AG08395 (cell line): Measurements from ENCODE around the gene AHI1.
A peak's percentile ranks its signal among the peaks of the same experiment; 100 is the strongest.
"Not testable (repeated sequence)": the region's sequence is repeated elsewhere in the genome, so short reads cannot be mapped to it uniquely, and the experiment has no call there.

Experiments used
- DNase-seq: peaks from one replicate; pipeline ENCODE4 v3.0.0; 2012; ENCODE audit warnings: mixed read lengths, low spot score

The AHI1 gene

DNA sequence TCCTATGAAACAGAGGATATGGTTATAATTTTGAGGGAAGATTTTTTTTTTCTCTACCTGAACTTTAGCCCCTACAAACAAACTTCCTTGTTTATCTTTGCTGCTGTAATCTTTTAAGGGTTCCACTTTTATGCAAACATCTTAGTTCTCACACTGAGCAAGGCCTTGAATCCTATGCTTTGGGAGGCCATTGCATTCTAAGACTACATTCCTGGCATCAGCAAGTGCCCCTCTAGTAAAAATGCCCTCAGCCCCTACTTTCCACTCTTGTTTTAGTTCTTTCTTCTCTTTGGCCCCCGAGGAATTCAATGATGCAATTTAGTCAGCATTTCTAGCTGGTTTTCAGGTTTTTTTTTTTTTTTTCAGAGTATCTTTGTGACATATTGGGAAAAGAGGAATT lies 8.1 kb upstream of the AHI1 start:
- no peak for DNase-seq

DNA sequence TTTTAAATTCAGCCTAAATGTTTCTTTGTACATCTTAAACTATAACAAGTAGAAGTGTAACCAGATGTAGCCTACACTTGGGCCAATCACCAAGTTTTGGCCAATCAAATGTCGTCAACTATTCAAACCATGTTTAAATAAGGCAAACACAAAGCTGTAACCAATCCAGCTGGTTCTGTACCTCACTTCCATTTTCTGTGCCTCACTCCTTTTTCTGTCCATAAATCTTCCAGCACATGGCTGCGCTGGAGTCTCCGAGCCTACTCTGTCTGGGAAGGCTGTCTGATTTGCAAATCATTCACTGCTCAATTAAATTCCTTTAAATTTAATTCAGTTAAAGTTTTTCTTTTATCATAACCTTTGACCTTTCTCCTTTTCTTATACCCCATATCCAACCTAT lies 7.7 kb upstream of the AHI1 start:
- no peak for DNase-seq

DNA sequence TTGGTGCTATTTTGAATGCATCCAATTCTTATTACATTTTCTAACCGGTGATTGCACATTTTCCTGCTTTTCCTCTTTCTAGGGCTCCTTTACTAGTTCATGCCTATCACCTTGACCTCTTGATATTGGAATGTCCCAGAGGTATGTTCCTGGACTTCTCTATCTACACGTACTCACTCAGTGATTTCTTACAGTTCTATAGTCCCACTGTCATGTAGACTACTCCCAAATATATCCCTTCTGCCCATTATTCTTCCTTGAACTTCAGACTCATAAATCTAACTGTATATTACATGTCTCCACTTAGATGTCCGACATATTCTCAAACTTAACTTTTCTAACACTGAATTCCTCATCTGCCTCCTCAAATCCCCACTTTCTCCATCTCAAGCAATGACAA lies 7.2 kb upstream of the AHI1 start:
- no peak for DNase-seq

DNA sequence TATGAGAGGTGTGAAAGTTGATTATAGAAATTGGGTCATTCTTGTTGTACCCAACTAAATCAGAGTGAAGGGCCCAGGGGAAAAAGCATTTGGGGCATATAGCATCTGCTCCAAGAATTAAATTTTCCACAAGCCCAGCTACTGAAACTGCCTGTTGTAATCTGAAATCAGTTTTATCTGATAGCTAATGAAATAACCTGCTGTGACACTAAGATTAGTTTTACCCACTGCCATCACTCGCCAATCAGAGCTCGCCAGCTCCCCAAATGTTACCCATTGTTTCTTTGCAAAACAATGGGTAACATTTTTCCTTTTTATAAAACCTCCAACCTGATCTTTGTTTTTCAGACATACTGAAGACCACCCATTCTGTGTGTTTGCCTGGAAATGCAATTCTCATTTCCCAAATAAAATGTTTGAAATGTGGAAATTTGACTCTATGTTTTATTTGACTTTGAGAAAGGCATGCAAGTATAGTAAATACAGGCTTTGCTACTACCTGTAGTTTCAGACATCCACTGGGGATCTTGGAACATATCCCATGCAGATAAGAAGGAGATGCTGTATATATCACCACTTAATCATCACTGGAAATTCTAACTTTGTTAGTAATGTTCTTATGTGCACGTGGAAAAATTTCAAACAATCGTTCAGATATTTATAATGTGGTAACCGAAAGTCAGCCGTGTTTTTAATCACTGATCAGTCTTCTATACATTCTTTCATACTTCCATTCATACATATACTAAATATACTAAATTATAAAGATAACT lies 6.3 kb upstream of the AHI1 start:
- DNase-seq, result no peak

DNA sequence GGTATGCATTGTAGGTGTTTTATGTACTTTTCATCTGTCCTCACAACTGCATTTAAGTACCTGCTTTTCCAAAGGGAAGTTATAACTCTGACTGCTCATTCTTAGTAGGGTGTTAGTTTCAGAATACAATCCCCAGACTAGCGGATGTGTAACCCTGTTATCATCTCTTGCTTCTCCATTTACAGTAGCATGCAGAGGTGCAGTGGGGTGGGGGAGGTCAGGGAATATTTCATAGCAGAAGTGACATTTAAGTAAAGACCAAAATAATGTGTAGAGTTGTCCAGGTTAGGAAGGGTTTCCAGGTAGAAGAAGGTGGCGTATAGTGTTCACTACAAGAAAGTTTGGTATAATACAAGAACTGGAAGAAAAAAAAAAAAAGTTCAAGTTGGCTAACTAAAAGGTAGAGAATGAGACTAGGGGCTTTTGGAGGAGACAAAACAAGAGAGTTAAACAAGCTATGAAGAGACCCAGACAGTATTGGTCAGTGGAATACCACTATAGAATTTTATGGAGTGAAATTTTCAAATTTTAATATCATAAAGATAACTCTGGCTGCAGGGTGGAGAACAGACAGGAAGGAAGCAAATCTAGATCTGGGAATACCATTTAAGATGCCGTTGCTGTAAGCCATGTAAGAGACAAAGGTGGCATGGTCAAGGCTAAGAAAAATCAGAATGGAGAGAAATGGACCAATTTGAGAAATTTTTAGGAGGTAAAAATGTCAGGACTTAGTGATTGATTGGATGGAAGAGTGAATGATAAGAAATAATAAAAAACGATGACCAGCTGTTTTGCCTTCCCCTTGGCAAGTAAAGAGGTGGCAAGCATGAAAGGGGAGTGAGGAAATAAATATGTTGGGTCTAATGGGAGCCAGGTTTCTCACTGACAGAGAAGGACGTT lies 2.2 kb upstream of the AHI1 start:
- no peak for DNase-seq

- DNase-seq, result peak; percentile 78
Measured at GRCh38 chr6:135498185-135498841, 773 bp upstream of the AHI1 start.

DNA sequence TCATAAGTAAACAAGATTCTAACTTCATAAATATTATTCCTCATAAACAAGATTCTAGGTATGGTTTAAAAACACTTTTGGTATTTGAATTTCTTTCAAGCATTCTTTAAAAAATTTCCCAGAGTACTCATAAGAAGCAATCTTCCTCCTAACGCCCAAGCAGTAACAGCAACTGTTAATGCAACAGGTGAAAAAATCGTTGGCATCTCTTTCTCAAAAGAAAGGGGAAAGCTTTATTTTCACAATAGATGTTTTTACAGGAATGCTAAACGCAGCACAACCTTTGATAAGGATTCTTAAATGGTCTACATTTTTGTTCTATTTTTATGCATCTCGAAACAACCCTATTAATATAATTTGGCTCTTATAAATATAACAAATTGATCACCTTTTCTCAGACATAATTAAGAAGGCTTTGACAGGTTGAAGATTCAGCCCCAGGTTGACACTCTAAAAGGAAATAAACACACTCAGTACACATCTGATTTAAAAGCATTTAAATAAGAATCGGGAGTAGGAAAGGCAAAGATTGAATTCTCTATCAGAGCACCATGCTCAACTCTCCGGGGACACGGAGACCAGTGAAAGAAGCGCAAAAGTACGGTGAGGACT lies 634 bp downstream of the AHI1 start:
- no peak for DNase-seq

DNA sequence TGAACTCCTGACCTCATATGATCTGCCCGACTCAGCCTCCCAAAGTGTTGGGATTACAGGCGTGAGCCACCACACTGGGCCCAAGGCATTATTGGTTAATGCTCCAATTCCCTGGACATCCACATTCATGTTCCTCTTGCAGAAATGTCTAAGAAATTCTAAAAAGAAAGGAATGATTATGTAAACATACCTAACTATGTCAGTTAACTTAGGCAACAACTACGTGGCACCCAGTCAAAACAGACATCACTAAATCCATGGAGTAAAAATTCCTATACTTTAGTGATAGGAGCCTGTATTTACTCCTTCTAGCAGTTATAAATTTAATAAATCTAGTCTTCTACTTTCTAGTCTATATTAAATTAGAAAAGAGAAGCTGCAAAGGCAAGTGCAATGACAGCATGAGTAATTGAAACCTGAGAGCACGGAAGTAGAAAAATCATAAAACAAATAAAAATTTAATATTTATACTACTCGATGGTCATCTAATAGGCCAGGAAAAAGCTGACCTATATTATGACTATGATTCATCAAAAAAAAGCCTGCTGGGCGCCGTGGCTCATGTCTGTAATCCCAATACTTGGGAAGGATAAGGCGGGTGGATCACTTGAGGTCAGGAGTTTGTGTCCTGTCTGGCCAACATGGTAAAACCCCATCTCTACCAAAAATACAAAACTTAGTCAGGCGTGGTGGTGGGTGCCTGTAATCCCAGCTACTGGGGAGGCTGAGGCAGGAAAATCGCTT lies 4.2 kb downstream of the AHI1 start:
- no peak for DNase-seq

- no peak for DNase-seq
Measured at GRCh38 chr6:135490381-135490780, 7.2 kb downstream of the AHI1 start.

- peak; percentile 59 for DNase-seq
Measured at GRCh38 chr6:135488023-135488422, 9.5 kb downstream of the AHI1 start.

- DNase-seq, result not testable (repeated sequence)
Measured at GRCh38 chr6:135483903-135484302, 13.6 kb downstream of the AHI1 start.

DNA sequence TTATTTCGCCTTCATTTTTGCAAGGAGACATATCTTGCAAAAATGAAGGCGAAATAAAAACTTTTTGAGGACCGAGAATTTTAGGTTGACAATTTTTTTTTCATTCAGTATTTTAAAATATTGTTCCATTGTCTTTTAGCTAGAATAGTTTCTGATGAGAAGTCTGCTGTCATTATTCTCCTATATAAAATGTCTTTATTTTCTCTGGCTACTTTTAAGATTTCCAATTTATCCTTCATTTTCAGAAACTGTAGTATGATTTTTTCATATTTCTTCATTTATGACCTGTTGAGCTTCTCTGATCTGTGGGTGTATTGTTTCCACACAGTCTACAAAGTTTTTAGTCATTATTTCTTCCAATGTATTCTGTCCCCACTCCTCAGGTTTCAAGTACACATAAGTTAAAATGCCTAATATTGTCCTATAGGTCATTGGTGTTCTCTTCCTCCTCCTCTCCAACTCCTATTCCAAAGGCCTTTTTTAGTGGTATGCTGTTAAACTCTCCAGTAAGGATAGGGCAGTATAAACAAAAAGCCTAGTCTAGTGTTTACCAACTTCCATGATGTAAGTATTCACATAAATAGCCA lies 15.7 kb downstream of the AHI1 start:
- DNase-seq, result no peak

DNA sequence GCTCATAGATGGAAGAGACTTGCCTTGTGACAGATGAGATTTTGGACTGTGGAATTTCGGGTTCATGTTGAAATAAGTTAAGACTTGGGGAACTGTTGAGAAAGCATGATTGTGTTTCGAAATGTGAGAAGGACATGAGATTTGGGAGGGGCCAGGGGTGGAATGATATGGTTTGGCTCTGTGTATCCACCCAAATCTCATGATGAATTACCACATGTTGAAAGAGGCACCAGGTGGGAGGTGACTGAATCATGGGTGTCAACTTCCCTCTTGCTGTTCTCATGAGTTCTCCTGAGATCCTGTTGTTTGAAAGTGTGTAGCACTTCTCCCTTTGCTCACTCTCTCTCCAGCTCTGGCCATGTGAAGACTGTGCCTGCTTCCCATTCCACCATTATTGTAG lies 17.9 kb downstream of the AHI1 start:
- DNase-seq, result no peak

DNA sequence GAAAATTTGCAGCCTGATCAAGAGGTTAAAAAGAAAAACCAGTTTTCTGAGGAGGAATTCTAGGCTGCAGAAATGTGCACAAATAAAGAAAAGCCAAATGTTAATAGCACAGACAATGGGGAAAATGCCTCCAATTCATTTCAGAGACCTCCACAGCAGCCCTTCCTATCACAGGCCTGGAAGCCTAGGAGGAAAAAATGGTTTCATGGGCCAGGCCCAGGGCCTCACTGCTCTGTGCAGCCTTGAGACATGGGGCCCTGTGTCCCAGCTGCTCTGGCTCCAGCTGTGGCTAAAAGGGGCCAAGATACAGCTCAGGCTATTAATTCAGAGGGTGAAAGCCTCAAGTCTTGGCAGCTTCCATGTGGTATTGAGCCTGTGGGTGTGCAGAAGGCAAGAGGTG lies 18.9 kb downstream of the AHI1 start:
- no peak for DNase-seq

DNA sequence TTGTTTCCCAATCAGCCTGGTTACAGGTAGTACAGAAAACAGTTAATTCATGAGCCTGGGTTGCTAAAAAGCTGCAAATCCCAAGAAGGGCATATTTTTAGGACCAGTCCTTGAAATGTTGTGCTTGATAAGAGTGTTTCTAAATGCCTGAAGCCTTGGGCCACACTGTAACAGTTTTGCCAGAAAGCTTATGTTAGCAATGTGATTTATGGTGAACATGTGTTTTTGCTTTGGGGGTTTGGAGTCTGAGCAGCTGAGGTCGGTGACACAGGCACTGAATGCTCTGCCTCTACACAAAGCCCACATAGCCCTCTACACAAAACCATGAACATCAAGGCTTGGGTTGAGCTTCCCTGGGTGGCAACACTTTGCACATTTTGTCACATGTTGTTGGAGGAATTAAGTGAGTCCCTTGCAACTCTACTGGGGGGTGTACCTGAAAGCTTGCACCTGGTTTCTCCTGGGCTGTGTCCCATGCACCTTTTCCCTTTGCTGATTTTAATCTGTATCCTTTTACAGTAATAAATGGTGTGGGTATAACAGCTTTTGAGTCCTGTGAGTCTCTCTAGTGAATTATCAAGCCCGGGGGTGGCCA lies 22.2 kb downstream of the AHI1 start:
- peak; percentile 72 for DNase-seq

DNA sequence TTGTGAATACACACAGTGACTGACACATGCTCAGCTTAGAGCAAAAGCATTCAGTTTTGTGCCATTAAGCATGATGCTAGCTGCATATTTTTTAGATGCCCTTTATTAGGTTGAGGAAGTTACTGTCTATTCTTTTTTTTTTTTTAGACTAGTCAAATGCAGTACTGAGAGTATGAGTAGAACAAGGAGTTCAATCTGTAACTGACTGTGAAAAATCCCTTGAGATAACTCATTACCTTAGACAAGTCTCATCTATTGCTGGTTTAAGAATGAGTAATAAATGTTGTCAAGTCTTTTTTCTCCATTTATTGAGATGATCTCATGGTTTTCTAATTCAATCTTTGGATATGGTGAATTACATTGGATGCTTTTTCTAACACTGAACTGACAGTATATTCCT lies 23.2 kb downstream of the AHI1 start:
- no peak for DNase-seq

DNA sequence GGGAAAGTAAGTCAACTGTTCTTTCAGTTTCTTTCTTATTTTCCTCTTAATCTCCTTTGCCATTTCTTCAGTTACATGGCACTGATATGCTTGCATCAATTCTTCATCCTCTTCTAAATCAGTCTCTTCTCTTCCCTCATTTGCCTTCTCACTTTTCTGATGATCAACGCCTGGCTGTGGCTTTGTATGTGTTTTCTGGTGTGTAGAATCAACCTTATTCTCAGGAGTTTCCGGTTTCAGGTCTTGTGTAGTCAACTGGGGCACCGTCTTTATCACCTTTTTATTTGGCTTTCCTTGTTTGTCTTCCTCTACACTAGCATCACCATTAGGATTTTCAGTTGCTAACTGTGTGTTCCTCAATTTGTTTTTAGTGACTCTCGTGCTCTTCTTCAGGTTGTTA lies 31.6 kb downstream of the AHI1 start:
- no peak for DNase-seq

DNA sequence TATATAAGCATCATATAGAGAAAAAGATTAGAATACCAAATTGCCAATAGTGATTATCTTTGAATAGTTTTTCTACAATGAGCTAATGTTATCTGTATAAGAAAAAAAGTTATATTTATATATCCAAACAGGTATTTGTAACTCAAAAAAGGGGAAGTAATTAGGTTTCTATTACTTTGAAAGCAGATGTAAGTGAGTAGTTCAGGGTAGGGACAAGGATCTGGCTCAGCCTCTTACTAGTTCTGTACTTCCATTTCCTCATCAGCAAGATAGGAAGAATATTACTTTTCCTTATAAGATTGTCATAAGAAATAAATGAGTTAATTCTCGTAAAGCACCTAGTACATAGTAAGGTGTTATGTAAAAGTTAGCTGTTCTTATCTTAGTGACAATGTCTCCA lies 32.2 kb downstream of the AHI1 start:
- DNase-seq, result no peak

- DNase-seq, result no peak
Measured at GRCh38 chr6:135464634-135465033, 32.9 kb downstream of the AHI1 start.

- DNase-seq, result no peak
Measured at GRCh38 chr6:135461208-135461607, 36.3 kb downstream of the AHI1 start.

- DNase-seq, result peak; percentile 29
Measured at GRCh38 chr6:135458051-135458450, 39.5 kb downstream of the AHI1 start.
